HG02973 (cell line): ENCODE measurements around the gene COQ4.

Source experiments
- ATAC-seq: cut with Tn5 transposase; IDR thresholded peaks from one replicate; pipeline ENCODE4 v1.9.1; 2021; ENCODE audit warnings: moderate library complexity; ENCODE audit not compliant: unreplicated experiment

COQ4 gene

DNA sequence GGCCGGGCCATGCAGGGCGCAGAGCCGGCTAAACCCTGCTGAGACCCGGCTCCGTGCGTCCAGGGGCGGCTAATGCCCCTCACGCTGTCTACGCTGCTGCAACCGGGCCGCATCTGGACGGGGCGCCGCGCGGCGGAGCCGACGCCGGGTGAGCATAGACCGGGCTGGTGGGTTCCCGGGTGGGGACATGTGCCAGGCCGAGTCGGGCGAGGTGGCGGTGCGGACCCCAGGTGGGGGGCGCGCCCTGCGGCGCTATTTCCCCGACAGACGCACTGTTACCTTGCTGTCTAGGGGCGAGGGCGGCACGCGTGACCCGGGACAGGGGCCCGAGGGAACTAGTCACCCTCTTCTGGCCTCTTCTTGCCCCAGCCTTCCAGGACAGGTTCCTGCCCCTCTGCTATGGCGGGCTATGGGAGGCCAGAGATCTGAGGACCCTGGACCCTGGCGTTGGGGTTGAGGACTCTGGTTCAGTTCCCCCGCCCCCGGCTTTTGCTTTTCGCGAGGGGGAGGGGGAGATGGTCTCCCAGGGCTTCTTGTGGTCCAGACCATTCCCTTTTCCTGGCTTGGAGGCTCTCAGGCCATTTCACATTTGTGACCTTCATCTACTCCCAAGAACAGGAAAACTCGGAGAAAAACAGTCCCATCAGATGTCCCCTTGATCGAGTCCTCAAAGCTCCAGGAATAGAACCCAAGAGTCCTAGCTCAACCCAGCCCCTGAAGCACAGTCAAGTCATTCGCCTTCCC lies 18.2 kb downstream of the COQ4 start:
- peak; percentile 33 for ATAC-seq

- ATAC-seq = peak; percentile 40
These were observed 18.8 kb downstream of the COQ4 start for GRCh38 chr9:128341435-128341849.

- ATAC-seq = no peak
These were observed 20.5 kb downstream of the COQ4 start for GRCh38 chr9:128342971-128343680.

DNA sequence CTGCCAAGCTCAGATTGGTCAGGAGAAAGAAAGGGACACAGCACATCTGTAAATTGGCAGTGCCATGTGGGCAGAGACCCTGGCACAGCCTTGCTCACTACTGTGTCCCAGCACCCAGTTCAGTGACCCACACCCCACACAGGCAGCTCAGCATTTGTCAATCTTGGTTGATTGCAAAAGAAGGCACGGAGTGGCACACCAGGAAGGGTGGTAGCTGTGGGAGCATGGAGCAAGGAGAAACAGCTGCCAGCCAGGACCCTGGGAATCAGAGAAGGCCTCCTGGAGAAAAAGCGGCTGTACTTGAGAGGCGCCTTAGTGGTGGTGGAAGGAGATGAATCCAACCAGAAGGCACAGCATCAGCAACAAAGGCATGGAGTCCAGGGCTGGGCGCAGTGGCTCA lies 21.2 kb downstream of the COQ4 start:
- ATAC-seq = no peak

- ATAC-seq = no peak
These were observed 22.4 kb downstream of the COQ4 start for GRCh38 chr9:128344931-128345605.

DNA sequence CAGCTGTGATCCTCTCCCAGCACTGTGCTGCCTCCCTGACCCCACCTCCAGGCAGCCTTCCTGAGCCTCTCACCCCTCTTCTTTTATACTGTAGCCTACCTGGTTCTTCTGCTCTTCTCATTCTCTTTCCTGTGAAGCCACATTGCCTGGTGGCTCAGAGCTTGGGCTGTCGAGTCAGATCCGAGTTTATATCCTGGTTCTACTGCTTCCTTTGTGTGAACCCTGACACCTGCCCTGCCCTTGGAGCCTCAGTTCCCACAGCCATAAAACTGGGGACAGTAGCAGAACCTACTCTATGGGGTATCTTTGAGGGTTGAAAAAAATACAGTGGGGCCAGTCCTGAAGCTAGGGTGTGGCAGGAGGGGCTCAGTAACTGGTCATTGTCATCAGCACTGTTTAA lies 26.5 kb downstream of the COQ4 start:
- ATAC-seq = no peak

DNA sequence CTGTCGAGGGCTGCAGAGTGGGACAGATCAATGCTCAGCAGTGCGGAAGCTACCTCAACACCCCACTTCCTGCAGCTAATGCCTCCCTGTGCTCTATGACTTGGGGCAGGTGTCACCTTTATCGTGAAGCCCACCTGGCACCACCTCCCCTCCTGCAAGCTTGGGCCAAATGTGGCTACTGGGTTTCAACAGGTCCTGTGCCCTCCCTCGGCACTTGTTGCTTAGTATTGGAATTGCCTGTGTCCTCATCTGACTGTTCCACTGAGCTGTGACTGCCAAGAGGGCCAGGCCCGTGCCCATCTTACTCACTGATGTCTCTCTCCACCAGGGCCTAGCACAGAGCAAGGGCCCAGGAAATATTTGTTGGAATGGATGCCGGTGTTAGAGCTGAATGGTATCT lies 27.1 kb downstream of the COQ4 start:
- no peak for ATAC-seq

DNA sequence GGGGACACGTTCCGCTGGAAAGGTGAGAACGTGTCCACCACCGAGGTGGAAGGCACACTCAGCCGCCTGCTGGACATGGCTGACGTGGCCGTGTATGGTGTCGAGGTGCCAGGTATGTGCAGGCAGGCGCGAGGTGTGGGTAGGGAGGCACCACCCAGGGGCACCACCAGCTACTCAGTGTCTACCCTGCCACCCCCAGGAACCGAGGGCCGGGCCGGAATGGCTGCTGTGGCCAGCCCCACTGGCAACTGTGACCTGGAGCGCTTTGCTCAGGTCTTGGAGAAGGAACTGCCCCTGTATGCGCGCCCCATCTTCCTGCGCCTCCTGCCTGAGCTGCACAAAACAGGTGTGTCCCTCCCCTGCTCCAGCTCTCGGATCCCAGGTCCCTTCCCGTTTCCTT lies 32.8 kb downstream of the COQ4 start:
- no peak for ATAC-seq

GRCh38 chr9:128358090-128358489 lies 35.5 kb downstream of the COQ4 start:
- no peak for ATAC-seq

- ATAC-seq = no peak
These were observed 36.2 kb downstream of the COQ4 start for GRCh38 chr9:128358861-128359260.

- no peak for ATAC-seq
These were observed 38.2 kb downstream of the COQ4 start for GRCh38 chr9:128360826-128361225.

DNA sequence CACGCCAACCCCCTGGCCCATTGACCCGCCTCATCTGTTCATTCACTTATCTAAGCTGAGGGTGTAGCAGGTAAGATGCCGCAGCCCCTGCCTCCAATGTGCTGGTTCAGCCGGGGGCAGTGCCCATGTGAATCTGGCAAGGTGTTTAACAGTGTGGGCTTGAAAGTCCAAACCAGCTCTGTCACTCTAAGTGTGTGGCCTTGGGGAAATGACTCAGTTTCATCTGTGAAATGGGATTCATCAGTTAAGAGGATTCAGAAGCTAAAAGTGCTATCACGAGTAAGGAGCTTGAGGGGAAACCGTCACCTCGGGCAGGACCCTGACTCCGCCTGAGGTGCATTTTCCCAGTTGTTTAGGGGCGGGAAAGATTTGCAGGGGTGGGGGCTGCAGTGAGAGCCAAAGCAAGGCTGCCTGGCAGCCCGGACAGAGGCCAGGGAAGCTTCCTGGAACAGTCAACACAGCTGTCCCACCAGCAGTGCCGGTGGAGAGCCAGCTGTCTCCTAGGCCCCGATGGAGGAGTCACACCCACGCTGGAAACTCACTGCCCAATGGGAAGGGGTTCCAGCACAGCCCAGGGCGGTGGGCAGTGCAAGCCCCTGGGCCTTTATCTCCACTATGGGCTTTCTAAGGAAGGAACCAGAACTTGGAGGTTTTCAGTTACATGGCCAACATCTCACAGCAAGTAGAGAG lies 38.8 kb downstream of the COQ4 start:
- no peak for ATAC-seq

DNA sequence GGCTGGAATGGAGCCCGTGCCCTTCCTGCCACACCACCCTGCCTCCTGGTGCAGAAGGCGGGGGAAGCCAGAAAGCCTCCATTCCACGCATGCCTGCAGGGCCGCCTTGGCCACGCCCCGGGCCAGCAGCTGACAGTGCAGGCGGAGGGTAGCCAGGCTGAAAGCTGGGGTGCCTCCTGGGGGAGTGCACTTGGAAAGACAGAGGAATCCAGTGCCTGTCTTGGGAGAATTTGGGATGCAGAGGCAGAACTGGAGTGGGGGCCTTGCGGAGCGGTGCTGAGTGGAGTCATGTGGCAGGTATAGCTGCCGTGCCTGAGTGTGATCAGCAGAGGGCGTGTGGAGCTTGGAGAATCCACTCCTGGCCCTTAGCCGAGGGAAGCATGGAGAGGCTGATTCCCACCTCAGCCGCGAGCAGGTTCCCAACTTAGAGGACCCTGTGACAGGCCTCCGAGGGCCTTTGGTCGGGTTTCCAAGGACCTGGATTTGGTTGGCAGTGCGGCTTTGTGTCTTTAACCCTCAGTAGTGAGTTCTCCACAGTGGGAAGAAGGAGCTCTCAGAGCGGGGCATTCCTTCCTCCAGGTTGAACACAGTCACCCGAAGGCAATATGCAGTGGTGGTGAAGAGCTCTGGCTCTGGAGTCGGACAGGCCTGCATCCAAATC lies 39.5 kb downstream of the COQ4 start:
- ATAC-seq = peak; percentile 70

DNA sequence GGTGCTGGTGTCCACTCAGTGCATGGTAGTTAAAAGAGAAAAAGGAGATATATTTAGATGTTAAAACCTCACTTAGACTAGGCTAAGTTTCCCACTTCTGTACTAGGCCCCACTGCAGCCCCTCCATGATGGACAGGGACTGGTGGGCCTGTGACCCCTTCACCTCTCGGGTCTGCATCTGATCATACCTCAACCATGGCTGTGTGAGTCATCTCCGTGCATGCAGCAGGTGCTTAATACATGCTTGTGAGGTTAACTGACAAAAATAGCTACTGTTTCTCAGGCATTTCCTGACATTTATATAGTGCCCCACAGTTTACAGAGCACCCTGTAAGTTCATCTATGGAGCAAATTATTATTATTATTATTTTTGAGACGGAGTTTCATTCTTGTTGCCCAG lies 40.1 kb downstream of the COQ4 start:
- no peak for ATAC-seq

- no peak for ATAC-seq
These were observed 42.9 kb downstream of the COQ4 start for GRCh38 chr9:128365525-128365924.

DNA sequence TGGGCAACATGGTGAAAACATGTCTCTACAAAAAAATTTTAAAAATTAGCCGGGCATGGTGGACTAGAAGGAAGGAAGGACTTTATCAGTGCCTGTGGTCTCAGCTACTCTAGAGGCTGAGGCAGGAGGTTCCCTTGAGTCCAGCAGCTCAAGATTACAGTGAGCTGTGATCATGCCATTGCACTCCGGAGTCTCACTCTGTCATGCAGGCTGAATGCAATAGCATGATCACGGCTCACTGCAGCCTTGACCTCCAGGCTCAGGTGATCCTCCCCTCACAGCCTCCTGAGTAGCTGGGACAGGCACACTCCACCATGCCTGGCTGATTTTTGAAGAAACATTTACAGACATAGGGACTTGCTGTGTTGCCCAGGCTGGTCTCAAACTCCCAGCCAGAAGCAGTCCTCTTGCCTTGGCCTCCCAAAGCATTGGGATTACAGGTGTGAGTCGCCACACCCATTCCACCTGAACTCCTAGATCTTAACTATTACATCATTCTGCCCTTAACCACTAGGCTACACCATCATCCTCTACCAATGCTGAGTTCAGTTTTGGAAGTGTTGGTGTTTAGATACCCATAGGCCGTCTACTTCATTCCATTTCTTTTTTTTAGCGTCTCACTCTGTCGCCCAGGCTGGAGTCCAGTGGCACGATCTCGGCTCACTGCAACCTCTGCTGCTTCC lies 46.5 kb downstream of the COQ4 start:
- ATAC-seq = no peak

DNA sequence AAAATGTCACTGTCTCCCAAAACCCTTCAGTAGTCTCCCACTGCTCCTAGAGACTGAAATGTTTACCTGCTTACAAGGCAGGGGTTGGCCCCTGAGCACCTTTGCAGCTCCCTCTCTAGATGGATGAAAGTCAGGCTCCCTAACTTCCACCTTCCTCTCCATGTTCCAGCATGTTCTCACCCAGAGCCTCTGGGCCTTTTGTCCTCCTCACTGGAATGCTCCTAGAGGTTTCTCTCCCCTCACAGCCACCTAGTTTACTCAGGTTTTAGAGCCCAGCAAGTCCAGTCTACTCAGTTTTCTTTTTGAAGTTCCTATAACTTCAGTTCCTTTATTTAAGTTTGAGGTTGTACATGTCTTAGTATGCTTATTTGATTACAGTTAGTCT lies 47.7 kb downstream of the COQ4 start:
- no peak for ATAC-seq

- peak; percentile 82 for ATAC-seq
These were observed 48.4 kb downstream of the COQ4 start, which contains the start of gene URM1 for GRCh38 chr9:128370752-128371629. Gene URM1 (plus strand): TSS chr9:128371374. CDS start chr9:128371381, 7 bp downstream.

GRCh38 chr9:128371630-128372117 lies 49.0 kb downstream of the COQ4 start:
- no peak for ATAC-seq
